H9 (cell line): Measurements from ENCODE around the gene TIAM2. TPM values are rescaled to one million over a fixed set of nuclear protein-coding genes. Genes with fewer than 3 reads are reported as not detected.

Experiments
- DNase-seq: peaks from one replicate; pipeline ENCODE4 v3.0.0-alpha.2; 2017
- H2AFZ ChIP-seq: one replicate; pipeline ENCODE4 v1.6.1; 2013; ENCODE audit warnings: mild to moderate bottlenecking, low read length, control low read depth, moderate library complexity
- H2AK5ac ChIP-seq: 2 replicates; pipeline ENCODE4 v1.6.1; 2013; ENCODE audit warnings: low read length, control low read depth, mixed read lengths; ENCODE audit not compliant: insufficient read length
- H2BK120ac ChIP-seq: one replicate; pipeline ENCODE4 v1.6.1; 2013; ENCODE audit warnings: low read depth, mild to moderate bottlenecking, low read length, control low read depth, inconsistent platforms; ENCODE audit not compliant: poor library complexity, severe bottlenecking
- H2BK12ac ChIP-seq: 2 replicates; pipeline ENCODE4 v1.6.1; 2013; ENCODE audit warnings: low read length, control low read depth, mixed read lengths, low read depth; ENCODE audit not compliant: insufficient read length
- H2BK15ac ChIP-seq: 2 replicates; pipeline ENCODE4 v1.6.1; 2013; ENCODE audit warnings: low read depth, low read length, control low read depth
- H2BK20ac ChIP-seq: one replicate; pipeline ENCODE4 v1.6.1; 2013; ENCODE audit warnings: low read depth, mild to moderate bottlenecking, low read length, control low read depth, inconsistent platforms; ENCODE audit not compliant: poor library complexity, severe bottlenecking
- H2BK5ac ChIP-seq: 2 replicates; pipeline ENCODE4 v1.6.1; 2013; ENCODE audit warnings: low read length, control low read depth, mixed read lengths; ENCODE audit not compliant: insufficient read length
- H3K14ac ChIP-seq: 2 replicates; pipeline ENCODE4 v1.6.1; 2013; ENCODE audit warnings: low read length, control low read depth; ENCODE audit not compliant: insufficient read depth
- H3K18ac ChIP-seq: 2 replicates; pipeline ENCODE4 v1.6.1; 2013; ENCODE audit warnings: low read depth, mild to moderate bottlenecking, mixed read lengths, low read length, control low read depth; ENCODE audit not compliant: insufficient read length
- H3K23ac ChIP-seq: 2 replicates; pipeline ENCODE4 v1.6.1; 2013; ENCODE audit warnings: low read length, control low read depth, mixed read lengths, low read depth; ENCODE audit not compliant: insufficient read length
- H3K23me2 ChIP-seq: 2 replicates; pipeline ENCODE4 v1.6.1; 2013; ENCODE audit warnings: low read depth, mild to moderate bottlenecking, mixed read lengths, low read length, control low read depth; ENCODE audit not compliant: insufficient read length, poor library complexity, severe bottlenecking
- H3K27ac ChIP-seq: 2 replicates; pipeline ENCODE4 v1.5.1; 2013; ENCODE audit warnings: low read length, control low read depth, mixed read lengths, low read depth; ENCODE audit not compliant: insufficient read length
- H3K27me3 ChIP-seq: 2 replicates; pipeline ENCODE4 v1.6.1; 2013; ENCODE audit warnings: low read length, control low read depth, inconsistent platforms; ENCODE audit not compliant: insufficient read depth
- H3K4ac ChIP-seq: 2 replicates; pipeline ENCODE4 v1.6.1; 2013; ENCODE audit warnings: low read depth, mild to moderate bottlenecking, control low read depth, inconsistent platforms, low read length, moderate library complexity
- H3K4me1 ChIP-seq: 2 replicates; pipeline ENCODE4 v1.6.1; 2013; ENCODE audit warnings: low read length, control low read depth, inconsistent platforms; ENCODE audit not compliant: insufficient read depth
- H3K4me2 ChIP-seq: 2 replicates; pipeline ENCODE4 v1.6.1; 2013; ENCODE audit warnings: low read length, control low read depth, mixed read lengths; ENCODE audit not compliant: insufficient read length, insufficient read depth
- H3K56ac ChIP-seq: 2 replicates; pipeline ENCODE4 v1.6.1; 2013; ENCODE audit warnings: low read depth, mild to moderate bottlenecking, mixed read lengths, low read length, control low read depth; ENCODE audit not compliant: insufficient read length
- H3K79me1 ChIP-seq: 2 replicates; pipeline ENCODE4 v1.6.1; 2013; ENCODE audit warnings: low read depth, mild to moderate bottlenecking, moderate library complexity, low read length, control low read depth, inconsistent platforms; ENCODE audit not compliant: insufficient read depth, poor library complexity, severe bottlenecking
- H3K79me2 ChIP-seq: 2 replicates; pipeline ENCODE4 v1.6.1; 2013; ENCODE audit warnings: low read length, control low read depth, inconsistent platforms; ENCODE audit not compliant: insufficient read depth
- H3K9ac ChIP-seq: 2 replicates; pipeline ENCODE4 v1.6.1; 2013; ENCODE audit warnings: low read length, control low read depth, mixed read lengths; ENCODE audit not compliant: insufficient read length; ENCODE audit errors: extremely low read depth
- H3K9me3 ChIP-seq: one replicate; pipeline ENCODE4 v1.6.1; 2013; ENCODE audit warnings: low read depth, low read length, inconsistent platforms; ENCODE audit not compliant: control insufficient read depth
- H3T11ph ChIP-seq: one replicate; pipeline ENCODE4 v1.6.1; 2013; ENCODE audit warnings: mild to moderate bottlenecking, low read length, control low read depth, inconsistent platforms
- H4K20me1 ChIP-seq: one replicate; pipeline ENCODE4 v1.6.1; 2013; ENCODE audit not compliant: control insufficient read depth, insufficient read length, insufficient read depth
- H4K5ac ChIP-seq: 2 replicates; pipeline ENCODE4 v1.6.1; 2013; ENCODE audit warnings: low read depth, mild to moderate bottlenecking, mixed read lengths, low read length, control low read depth; ENCODE audit not compliant: insufficient read length
- H4K8ac ChIP-seq: replicated peaks from 2 replicates; pipeline ENCODE4 v1.6.1; 2013; ENCODE audit warnings: low read length, control low read depth, mixed read lengths, low read depth; ENCODE audit not compliant: insufficient read length
- H4K91ac ChIP-seq: 2 replicates; pipeline ENCODE4 v1.6.1; 2013; ENCODE audit warnings: low read depth, mild to moderate bottlenecking, moderate library complexity, mixed read lengths, low read length, control low read depth; ENCODE audit not compliant: insufficient read length
- H3K27ac Mint-ChIP-seq, 3 experiments: 2 replicates in 2 of 3; 3 replicates in 1 of 3; pipeline ENCODE4 v1.8.0; 2020 to 2021; ENCODE audit warnings: mixed read lengths in 3 of 3, mild to moderate bottlenecking in 1 of 3, moderate library complexity in 1 of 3
- H3K27me3 Mint-ChIP-seq: 2 replicates; pipeline ENCODE4 v1.8.0; 2021; ENCODE audit warnings: low read depth, mild to moderate bottlenecking, moderate library complexity, mixed read lengths
- H3K36me3 Mint-ChIP-seq, 3 experiments: 2 replicates in 2 of 3; 3 replicates in 1 of 3; pipeline ENCODE4 v1.8.0; 2020 to 2021; ENCODE audit warnings: low read depth in 3 of 3, mixed read lengths in 3 of 3; ENCODE audit not compliant: insufficient read depth in 1 of 3
- H3K4me1 Mint-ChIP-seq, 2 experiments: 2 replicates each; pipeline ENCODE4 v1.8.0; 2020; ENCODE audit warnings: mixed read lengths in 2 of 2
- H3K4me3 Mint-ChIP-seq, 2 experiments: 2 replicates in 1 of 2; 3 replicates in 1 of 2; pipeline ENCODE4 v1.8.0; 2020 to 2021; ENCODE audit warnings: mild to moderate bottlenecking in 2 of 2, mixed read lengths in 2 of 2, moderate library complexity in 1 of 2
- H3K9me3 Mint-ChIP-seq, 2 experiments: 2 replicates in 1 of 2; 3 replicates in 1 of 2; pipeline ENCODE4 v1.8.0; 2020; ENCODE audit warnings: mild to moderate bottlenecking in 2 of 2, mixed read lengths in 2 of 2, moderate library complexity in 1 of 2
- CTCF ChIP-seq: fragments of 200-600 bp; sonication (generic); conservative IDR thresholded peaks from 3 replicates; pipeline ENCODE4 v1.8.0; 2021; ENCODE audit warnings: antibody characterized with exemption, mild to moderate bottlenecking
- WGBS: extraction: QIAGEN DNeasy Blood & Tissue Kit; methylation state at CpG from one replicate; pipeline ENCODE4 v1.1.7; 2013; ENCODE audit warnings: missing lambda C conversion rate, low lambda C conversion rate, mixed read lengths; ENCODE audit not compliant: insufficient read length; ENCODE audit errors: extremely low coverage; 5-methylcytosine and 5-hydroxymethylcytosine counted together
- total RNA-seq: library from RNA; stranded (reverse); gene quantifications from 2 replicates; pipeline ENCODE4 v1.2.1, GENCODE V29; 2021

Gene TIAM2
- total RNA-seq, 1 experiment from 2014 or later = 6.3 TPM

DNA sequence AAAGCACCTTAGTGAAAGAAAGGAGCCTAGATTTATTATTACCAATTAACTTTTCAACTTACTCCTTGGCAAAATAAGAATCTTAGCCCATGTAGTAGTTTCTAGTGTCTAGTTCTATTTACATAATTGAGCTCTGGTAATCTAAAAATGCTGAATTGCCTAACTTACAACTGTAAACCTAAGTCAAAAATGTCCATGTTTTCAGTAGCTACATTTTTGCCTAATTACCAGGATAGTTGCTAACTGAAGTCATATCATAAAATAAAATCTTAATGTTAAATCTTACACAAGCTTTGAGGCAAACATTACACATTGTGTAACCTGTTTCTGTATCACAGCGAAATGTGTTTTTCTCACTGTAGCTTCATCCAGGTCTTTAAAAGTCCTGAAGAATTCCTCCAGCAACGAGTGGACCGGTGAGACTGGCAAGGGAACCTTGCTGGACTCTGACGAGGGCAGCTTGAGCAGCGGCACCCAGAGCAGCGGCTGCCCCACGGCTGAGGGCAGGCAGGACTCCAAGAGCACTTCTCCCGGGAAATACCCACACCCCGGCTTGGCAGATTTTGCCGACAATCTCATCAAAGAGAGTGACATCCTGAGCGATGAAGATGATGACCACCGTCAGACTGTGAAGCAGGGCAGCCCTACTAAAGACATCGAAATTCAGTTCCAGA is 261.1 kb downstream of the TIAM2 start:
- Histone ChIP-seq H3K23ac (no peak overlapping the region), H3K9me3 (no peaks in the 10 kb centered on the region), H3K4ac (no peak overlapping the region), H2BK12ac (no peak overlapping the region), H2BK5ac (no peak overlapping the region), H3K4me1 (0 out of 2 replicates have a peak, but pooled peaks cover 2% of the 10 kb centered on the region), H3T11ph (no peak overlapping the region), H3K23me2 (no peaks in the 10 kb centered on the region), H3K18ac (no peak overlapping the region), H3K56ac (no peak overlapping the region), H3K9ac (no peak overlapping the region), H2BK20ac (no peak overlapping the region), H3K27ac (no peak overlapping the region), H4K20me1 (no peaks in the 10 kb centered on the region), H2AFZ (no peak overlapping the region), H3K79me1 (no peaks in the 10 kb centered on the region), H4K5ac (no peak overlapping the region), H3K27me3 (no peaks in the 10 kb centered on the region), H4K91ac (no peak overlapping the region), H2BK15ac (no peak overlapping the region), H2AK5ac (no peak overlapping the region), H2BK120ac (no peak overlapping the region), H4K8ac (no peak overlapping the region), H3K79me2 (no peaks in the 10 kb centered on the region), H3K14ac (no peak overlapping the region), H3K4me2 (no peak overlapping the region)
- H3K27ac Mint-ChIP-seq = peak overlapping the region in 1 of 3 experiments; percentile 76; a peak in 2 of 7 replicates
- H3K4me1 Mint-ChIP-seq = peaks cover 27 to 35% of the 10 kb centered on the region in 2 experiments
- H3K36me3 Mint-ChIP-seq = peaks cover 20 to 64% (median 51%) of the 10 kb centered on the region in 3 experiments; a peak in 6 of 7 replicates
- no peaks in the 10 kb centered on the region for H3K27me3 Mint-ChIP-seq
- DNase-seq = no peak
- no peaks in the 10 kb centered on the region for H3K9me3 Mint-ChIP-seq
- H3K4me3 Mint-ChIP-seq = no peak overlapping the region
- no peak for TF ChIP-seq CTCF
- WGBS = no CpG with 5 or more reads among the region's 13 CpGs
